GM21423 (cell line): ENCODE measurements around the gene KCNH4.
"Not testable (repeated sequence)": the region's sequence is repeated elsewhere in the genome, so short reads cannot be mapped to it uniquely, and the experiment has no call there.

ENCODE experiments used
- ATAC-seq: cut with Tn5 transposase; IDR thresholded peaks from one replicate; pipeline ENCODE4 v1.9.1; 2021; ENCODE audit warnings: mild to moderate bottlenecking, moderate library complexity; ENCODE audit not compliant: unreplicated experiment

KCNH4 gene

GRCh38 chr17:42180922-42181850 lies at the start of gene KCNH4:
KCNH4 (minus strand) TSS chr17:42181142; CDS start chr17:42180945, 197 bp downstream.
- ATAC-seq = no peak

GRCh38 chr17:42230225-42230624 lies 49.3 kb upstream of the KCNH4 start:
- no peak for ATAC-seq

GRCh38 chr17:42227849-42228700 lies 47.1 kb upstream of the KCNH4 start:
- no peak for ATAC-seq

- ATAC-seq = no peak
Observed at GRCh38 chr17:42225646-42226045, 44.7 kb upstream of the KCNH4 start.

- ATAC-seq = no peak
Observed at GRCh38 chr17:42224651-42225050, 43.7 kb upstream of the KCNH4 start.

GRCh38 chr17:42221886-42222745 lies 41.2 kb upstream of the KCNH4 start:
- ATAC-seq = no peak

GRCh38 chr17:42219280-42219679 lies 38.3 kb upstream of the KCNH4 start:
- ATAC-seq = not testable (repeated sequence)

GRCh38 chr17:42214156-42214555 lies 33.2 kb upstream of the KCNH4 start:
- no peak for ATAC-seq

- no peak for ATAC-seq
Observed at GRCh38 chr17:42212382-42212781, 31.4 kb upstream of the KCNH4 start.

GRCh38 chr17:42211921-42212341 lies 31.0 kb upstream of the KCNH4 start:
- ATAC-seq = not testable (repeated sequence)

- no peak for ATAC-seq
Observed at GRCh38 chr17:42210046-42210445, 29.1 kb upstream of the KCNH4 start.

- not testable (repeated sequence) for ATAC-seq
Observed at GRCh38 chr17:42206153-42206612, 25.2 kb upstream of the KCNH4 start.

GRCh38 chr17:42203354-42203753 lies 22.4 kb upstream of the KCNH4 start:
- no peak for ATAC-seq

GRCh38 chr17:42202696-42203095 lies 21.8 kb upstream of the KCNH4 start:
- no peak for ATAC-seq

- ATAC-seq = no peak
Observed at GRCh38 chr17:42202159-42202558, 21.2 kb upstream of the KCNH4 start.

- ATAC-seq = no peak
Observed at GRCh38 chr17:42201458-42201772, 20.5 kb upstream of the KCNH4 start.

- ATAC-seq = no peak
Observed at GRCh38 chr17:42200706-42201457, 19.9 kb upstream of the KCNH4 start.

GRCh38 chr17:42199416-42200011 lies 18.6 kb upstream of the KCNH4 start:
- no peak for ATAC-seq

- no peak for ATAC-seq
Observed at GRCh38 chr17:42198897-42199296, 18.0 kb upstream of the KCNH4 start.
